Activated CD4-positive, CD25-positive, alpha-beta regulatory T cell treated with anti-CD3 and anti-CD28 coated beads, Interleukin-2, amount 50 U/mL, for 24 hours (primary cell): ENCODE measurements around the gene MT1X.
"Not testable (repeated sequence)": the region's sequence is repeated elsewhere in the genome, so short reads cannot be mapped to it uniquely, and the experiment has no call there.

Experiments used
- ATAC-seq, 2 donors: fragments of 150-1000 bp; cut with Tn5 transposase; one replicate each; pipeline ENCODE4 v1.10.0; 2021; ENCODE audit warnings: mild to moderate bottlenecking in 1 of 2, moderate library complexity in 1 of 2

The MT1X gene

DNA sequence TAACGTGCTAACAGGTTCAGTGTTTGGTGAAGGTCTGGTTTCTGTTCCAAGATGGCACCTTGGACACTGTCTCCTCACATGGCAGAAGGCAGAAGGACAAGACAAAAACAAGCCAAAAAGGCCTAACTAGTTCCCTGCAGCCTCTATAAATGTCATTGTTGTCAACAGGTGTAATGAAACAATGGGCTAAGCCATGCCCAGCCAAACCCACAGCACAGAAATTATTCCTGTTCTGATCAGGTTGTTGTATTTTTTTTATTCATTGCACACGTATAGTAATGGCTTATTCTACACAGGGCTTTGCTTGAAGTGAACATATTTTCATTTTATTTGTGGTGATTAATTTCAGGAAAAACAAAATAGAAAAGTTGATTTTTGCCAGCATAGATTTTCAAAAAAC is 31.5 kb downstream of the MT1X start:
- ATAC-seq = no peak

DNA sequence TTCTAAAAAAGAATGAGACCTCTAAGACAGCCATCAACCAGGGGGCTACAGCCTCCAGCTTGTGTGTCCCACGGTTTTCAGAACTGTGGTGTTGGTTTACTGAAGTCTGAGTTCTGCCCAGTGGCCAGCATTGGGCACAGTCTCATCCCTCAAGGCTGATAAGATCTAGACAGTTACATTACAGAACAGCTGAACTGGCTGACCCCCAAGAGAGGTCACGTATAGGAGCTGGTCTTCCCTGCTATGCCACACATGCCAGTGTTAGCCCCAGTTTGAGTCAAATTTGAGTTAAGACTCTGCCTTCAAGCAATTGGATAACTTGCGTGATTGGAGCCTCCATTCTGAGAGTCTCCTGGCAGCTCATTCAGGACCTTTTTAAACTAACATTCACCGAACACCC is 32.9 kb downstream of the MT1X start:
- no peak for ATAC-seq

DNA sequence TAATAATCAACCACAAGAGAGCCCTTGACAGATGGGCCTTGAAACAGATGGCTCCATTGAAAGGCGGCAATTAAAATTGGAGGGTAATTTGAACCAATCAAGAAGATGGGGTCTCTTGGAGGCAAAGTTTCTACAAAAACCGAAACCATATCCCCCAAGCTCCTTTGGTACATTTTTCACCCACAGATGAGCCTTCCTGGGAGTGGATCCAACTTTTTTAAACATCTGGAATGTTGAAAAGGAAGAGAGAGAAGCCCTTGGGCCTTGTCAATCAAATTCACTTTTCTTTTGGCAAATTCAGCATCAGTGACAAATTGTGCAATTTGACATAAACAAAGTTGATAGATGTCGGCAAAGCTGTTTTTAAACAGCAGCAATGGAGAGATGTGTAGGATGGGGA is 34.5 kb downstream of the MT1X start:
- no peak for ATAC-seq

DNA sequence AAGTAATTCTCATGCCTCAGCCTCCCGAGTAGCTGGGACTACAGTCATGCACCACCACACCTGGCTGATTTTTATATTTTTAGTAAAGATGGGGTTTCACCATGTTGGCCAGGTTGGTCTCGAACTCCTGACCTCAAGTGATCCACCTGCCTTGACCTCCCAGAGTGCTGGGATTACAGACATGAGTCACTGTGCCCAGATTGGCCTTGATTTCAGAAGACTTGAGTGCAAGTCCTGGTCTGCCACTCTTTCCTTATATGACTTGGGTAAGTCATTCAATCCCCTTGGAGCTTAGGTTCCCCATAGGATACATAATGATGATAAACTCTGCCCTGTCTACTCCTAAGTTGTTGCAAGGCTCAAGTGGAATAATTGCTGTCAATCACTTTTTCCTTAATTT is 35.3 kb downstream of the MT1X start:
- not testable (repeated sequence) for ATAC-seq

DNA sequence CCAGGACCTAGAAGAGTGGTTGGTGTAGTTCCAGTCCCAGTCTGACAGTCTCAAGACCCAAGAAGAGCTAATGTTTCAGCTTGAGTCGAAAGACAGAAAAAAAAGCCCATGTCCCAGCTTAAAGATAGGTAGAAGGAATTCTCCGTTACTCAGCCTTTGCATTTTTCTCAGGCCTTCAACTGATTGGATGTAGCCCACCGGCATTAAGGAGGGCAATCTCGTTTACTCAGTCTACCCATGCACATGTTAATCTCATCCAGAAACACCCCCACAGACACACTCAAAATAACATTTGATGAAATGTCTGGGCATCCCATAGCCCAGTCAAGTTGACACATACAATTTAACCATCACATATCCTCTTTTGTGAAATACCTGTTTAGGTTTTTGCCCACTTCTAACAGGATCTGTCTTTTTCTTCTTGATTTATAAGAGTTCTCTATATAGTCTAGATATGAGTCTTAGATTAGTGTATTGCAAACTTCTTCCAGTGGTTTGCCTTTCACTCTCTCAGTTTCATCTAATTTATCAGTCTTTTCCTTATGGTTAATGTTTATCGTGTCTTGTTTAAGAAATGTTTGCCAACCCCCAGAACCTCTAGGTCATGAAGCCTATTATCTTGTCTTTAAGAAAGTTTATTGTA is 40.1 kb downstream of the MT1X start:
- no peak for ATAC-seq

DNA sequence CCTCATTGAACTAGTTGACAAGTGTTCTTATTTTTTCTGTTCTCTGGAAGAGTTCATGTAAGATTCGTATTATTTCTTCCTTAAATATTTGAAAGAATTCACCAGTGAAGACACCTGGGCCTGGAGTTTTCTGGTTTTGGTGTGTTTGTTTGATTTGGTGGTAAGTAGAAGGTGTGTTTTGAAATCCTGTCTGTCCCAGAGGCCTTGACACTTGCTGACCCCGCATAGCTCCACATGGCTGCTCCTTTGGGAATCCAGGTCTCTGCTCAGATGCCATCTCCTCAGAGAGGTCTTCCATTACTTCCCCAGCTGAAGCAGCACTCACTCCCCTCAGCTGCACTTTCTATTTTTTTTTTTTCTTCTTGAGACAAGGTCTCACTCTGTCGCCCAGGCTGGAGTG is 41.9 kb downstream of the MT1X start:
- ATAC-seq = no peak

DNA sequence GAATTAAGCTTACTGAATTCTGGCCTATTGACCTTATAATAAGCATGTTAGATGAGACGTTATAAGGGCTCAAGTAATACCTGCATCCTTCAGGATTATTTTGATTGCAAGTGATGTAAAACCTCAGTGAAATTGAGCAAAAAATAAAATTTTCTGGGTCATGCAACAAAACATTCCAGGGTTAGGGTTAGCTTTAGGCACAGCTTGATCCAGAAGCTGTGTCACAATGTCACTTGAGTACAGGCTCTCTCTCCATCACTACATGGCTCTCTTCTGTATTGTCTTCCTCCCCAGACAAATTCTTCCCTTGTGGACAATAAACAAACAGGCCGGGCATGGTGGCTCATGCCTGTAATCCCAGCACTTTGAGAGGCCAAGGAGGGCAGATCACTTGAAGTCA is 44.0 kb downstream of the MT1X start:
- ATAC-seq = no peak

DNA sequence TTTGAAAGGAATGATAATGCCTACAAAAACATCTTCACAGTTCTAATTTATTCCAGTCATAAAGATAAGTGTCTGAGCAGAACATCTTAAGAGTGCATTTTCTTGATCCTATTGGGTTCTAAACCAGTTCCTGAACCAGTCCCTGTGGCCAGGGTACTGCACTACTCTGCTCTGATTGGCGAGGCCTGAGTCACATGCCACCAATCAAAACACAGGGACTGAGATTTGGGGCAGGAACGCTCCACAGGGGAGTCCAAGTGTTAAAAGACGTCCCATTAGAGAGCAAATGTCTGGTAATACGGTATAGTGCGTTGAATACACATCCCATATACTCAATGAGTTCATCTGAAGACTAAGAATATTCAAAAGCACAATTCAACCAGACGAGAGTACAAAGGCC is 44.7 kb downstream of the MT1X start:
- no peak for ATAC-seq

DNA sequence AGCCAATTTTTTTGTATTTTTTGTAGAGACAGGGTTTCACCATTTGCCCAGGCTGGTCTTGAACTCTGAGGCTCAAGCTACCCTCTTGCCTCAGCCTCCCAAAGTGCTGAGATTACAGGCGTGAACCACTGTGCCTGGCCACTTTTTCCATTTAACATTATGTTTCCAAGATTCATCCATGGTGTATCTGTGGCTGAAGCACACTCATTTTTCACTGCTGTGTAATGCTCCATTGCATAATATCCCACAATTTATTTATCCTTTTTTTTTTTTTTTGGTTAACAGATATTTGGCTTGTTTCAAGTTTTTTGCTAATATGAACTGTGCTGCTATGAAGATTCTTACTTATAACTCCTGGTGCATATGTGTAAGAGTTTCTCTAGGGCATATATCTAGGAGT is 45.8 kb downstream of the MT1X start:
- ATAC-seq = no peak

DNA sequence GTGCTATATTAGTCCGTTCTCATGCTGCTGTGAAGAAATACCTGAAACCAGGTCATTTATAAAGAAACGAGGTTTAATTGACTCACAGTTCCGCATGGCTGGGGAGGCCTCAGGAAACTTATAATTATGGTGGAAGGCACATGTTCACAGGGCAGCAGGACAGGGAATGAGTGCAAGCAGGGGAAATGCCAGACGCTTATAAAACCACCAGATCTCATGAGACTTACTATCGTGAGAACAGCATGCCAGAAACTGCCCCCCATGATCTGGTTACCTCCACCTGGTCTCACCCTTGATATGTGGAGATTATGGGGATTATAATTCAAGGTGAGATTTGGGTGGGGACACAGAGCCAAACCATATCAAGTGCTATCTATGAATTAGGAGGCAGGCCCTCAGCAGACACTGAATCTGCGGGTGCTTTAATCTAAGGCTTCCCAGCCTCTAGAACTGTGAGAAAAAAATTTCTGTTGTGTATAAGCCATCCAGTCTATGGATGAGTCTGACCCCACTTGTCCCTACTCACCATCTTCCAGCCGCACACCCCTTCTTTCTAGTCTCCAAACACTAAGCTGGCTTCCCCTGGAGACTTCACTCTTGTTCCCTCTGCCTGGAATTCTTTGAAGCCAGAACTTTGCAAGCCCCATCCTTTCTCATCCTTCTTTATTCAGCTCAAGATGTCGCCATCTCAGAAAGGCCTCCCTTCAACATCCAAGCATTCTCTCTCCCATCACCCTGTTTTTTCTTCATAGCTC is 46.9 kb downstream of the MT1X start:
- no peak for ATAC-seq

DNA sequence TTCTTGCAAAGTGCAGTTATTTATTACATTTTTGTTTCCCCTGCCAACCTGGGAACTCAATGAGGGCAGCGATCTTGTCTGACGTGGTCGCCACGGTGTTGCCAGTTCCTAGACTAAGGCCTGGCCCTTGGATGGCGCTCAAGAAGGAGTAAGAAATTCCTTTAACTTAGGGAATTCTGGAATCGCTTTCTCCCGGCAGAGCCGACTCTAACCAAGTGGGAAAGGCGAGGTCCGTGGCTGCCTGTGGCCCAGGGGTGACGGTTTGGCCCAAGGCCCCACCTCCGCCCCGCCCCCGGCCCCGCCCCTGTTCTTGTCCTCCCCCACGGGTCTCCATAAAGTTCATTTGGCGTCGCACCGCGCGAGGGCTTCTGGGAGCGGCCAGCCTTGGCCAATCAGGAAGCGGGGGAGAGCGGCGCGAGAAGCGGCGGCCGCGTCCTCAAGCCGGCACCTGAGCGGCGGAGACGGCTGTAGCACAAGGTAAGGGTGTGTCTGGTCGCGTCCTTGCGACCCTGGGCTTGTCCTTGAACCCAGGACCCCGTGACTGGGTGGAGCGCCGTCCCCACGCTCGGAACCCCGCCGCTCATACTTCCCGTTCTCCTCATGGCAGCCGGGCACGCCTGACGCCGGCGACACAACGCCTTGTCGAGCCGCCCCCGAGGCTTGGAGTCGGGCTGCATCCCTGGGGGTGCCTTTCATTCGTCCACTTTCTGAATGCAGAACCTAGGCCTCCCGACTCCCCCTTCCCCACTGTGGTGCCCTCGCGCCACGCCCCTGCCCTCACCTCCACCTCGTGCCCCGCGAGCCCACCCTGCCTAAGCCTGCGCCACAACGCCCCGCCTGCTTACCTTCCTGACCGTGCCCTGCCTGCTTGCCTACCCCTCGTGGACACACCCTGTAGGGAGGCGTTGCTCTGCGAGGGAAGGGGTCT is 47.7 kb downstream of the MT1X start, which contains the start of gene NUP93:
NUP93 (plus strand) TSS at position 395 of the 928 bp plus-strand sequence. CDS start 18,119 bp downstream, outside the sequence.
- peak; percentile 90 to 92 for ATAC-seq

DNA sequence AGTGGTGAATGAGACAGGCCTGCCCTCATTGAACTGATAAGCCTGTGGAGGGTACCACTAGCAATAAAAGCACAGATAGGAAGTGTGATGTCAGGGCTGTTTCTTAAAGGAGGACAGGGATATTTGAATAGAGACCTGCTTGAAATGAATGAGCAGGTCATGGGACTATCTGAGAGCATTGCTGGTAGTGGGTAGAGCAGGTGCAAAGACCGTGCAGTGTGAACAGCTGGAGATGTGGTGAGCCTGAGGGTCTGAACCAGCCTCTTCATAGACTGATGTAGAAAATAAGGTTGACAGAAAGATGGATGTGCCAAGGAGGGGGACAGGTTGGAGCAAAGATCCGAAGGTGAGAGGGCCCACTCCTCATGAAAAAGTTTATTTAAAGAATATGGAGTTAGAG is 50.1 kb downstream of the MT1X start:
- no peak for ATAC-seq

DNA sequence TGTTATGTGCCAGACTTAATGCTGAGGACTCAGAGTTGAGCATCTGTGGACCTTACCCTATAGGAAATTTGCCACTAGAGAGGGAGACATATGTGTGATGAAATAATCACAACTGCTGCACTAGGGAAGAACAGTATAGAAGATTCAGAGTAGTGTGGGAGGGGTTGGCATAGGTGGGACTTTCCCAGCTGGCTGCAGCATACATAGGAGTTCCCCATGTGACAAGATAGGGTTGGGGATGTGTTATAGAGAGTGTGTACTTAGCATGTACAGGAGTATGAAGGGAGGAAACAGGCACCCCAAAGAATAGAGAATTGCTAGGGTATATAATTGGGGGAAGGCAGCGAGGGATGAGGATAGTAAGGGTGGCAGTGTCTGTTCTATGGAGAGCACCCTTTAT is 50.6 kb downstream of the MT1X start:
- ATAC-seq = peak; percentile 71 to 73
